SU-DHL-6 (cell line): ENCODE data around the gene NRP2.

ENCODE experiments used
- H2AFZ ChIP-seq: fragments of 200-600 bp; sonication (generic); 2 replicates; pipeline ENCODE4 v1.6.1; 2014; ENCODE audit warnings: low read depth, mild to moderate bottlenecking, moderate library complexity, mixed read lengths, antibody characterized with exemption, low read length; ENCODE audit not compliant: severe bottlenecking
- H3F3A ChIP-seq: fragments of 200-600 bp; shearing (Covaris generic); 2 replicates; pipeline ENCODE4 v1.6.0; 2016; ENCODE audit warnings: antibody characterized with exemption, mild to moderate bottlenecking; ENCODE audit not compliant: insufficient read depth
- H3K27ac ChIP-seq: fragments of 200-600 bp; sonication (generic); 2 replicates; pipeline ENCODE4 v1.5.1; 2016; ENCODE audit warnings: low read depth, mild to moderate bottlenecking, low read length, moderate library complexity, mixed read lengths
- H3K27me3 ChIP-seq: fragments of 200-600 bp; sonication (generic), shearing (Covaris generic); 2 replicates; pipeline ENCODE4 v1.6.0; 2014; ENCODE audit warnings: mild to moderate bottlenecking, low read length
- H3K36me3 ChIP-seq: fragments of 200-600 bp; sonication (generic); 2 replicates; pipeline ENCODE4 v1.6.1; 2014; ENCODE audit warnings: mild to moderate bottlenecking, low read length, mixed read lengths
- H3K4me2 ChIP-seq: fragments of 300-600, 200-600 bp; shearing (Covaris generic), sonication (generic); 2 replicates; pipeline ENCODE4 v1.6.0; 2014; ENCODE audit warnings: low read length, low read depth, mild to moderate bottlenecking; ENCODE audit not compliant: poor library complexity, severe bottlenecking
- H3K4me3 ChIP-seq: fragments of 200-600 bp; sonication (generic); 2 replicates; pipeline ENCODE4 v1.5.1; 2014; ENCODE audit warnings: antibody characterized with exemption, low read length, mild to moderate bottlenecking, mixed read lengths; ENCODE audit not compliant: insufficient read depth, poor library complexity, severe bottlenecking
- H3K79me2 ChIP-seq: fragments of 200-600 bp; sonication (generic); 2 replicates; pipeline ENCODE4 v1.6.1; 2014; ENCODE audit warnings: mild to moderate bottlenecking, low read length, moderate library complexity; ENCODE audit not compliant: insufficient read depth
- H3K9ac ChIP-seq: fragments of 200-600 bp; sonication (generic); 2 replicates; pipeline ENCODE4 v1.7.0; 2014; ENCODE audit warnings: mild to moderate bottlenecking, low read length
- H3K9me2 ChIP-seq: fragments of 200-600 bp; sonication (generic); replicated peaks from 2 replicates; pipeline ENCODE4 v1.6.1; 2014; ENCODE audit warnings: low read length; ENCODE audit not compliant: insufficient read depth
- H3K9me3 ChIP-seq: fragments of 200-600 bp; sonication (generic); 2 replicates; pipeline ENCODE4 v1.6.1; 2014; ENCODE audit warnings: low read length, mixed read lengths; ENCODE audit not compliant: insufficient read depth
- H4K20me1 ChIP-seq: fragments of 200-600 bp; sonication (generic); 2 replicates; pipeline ENCODE4 v1.6.1; 2014; ENCODE audit warnings: low read depth, mild to moderate bottlenecking, antibody characterized with exemption, low read length, moderate library complexity, mixed read lengths
- EZH2phosphoT487 ChIP-seq: fragments of 200-600 bp; sonication (generic), shearing (Covaris generic); conservative IDR thresholded peaks from 2 replicates; pipeline ENCODE4 v1.6.1; 2018; ENCODE audit warnings: mild to moderate bottlenecking, antibody characterized with exemption, low read length, moderate library complexity, mixed read lengths
- TF ChIP-seq, protein P1 (sequence below): fragments of 200-600 bp; sonication (generic); IDR thresholded peaks from one replicate; pipeline ENCODE4 v1.5.1; 2017; ENCODE audit warnings: antibody characterized with exemption, mild to moderate bottlenecking, low read length, moderate library complexity; ENCODE audit not compliant: insufficient read depth, poor library complexity, severe bottlenecking

NRP2 gene

DNA sequence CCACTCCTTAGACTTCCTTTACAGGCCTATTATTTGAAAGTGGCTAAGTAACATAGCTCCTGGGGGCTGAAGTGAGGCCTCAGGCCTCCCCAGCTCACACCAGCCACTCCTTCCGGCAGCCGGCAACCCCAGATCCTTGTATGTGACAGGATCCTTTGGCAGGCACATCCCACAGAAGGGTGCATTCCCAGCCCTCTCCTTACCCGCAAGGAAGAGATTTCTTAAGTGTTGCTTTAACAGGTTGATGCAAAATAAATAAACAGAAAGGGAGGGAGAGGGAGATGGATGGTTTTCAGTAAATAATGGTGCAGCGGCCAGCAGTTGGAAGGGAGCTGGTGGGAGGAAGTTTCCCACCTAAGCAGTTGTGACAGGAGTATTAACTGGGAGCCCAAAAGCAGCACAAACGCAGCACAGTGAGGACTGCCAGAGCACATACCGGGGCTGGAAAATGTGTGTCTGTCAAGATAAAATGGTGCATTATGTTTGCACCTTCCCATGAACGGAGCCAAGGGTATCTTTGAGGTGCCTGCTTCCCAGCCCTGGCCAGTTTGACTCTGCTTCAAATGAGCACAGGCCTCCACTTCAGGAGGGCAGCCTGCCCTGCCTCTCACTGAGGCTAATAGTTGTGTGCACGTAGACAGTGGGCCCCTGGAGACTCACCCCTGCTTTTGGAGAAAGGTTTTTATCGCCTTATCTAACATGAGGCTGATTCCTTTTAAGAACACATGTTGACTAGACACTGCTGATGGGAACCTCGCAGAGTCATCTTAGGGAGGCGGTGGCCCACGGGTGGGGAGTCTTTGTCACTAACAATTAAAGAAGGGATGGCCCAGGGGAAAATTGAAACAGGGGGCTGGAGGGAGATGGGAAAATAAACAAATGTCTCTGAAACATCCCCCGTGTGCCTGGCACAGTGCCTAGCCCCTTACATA lies 32.8 kb downstream of the NRP2 start:
- H4K20me1 ChIP-seq: no peaks in the 10 kb centered on the region
- H3K9ac ChIP-seq: no peak overlapping the region
- H3K4me3 ChIP-seq: no peak overlapping the region
- H3K36me3 ChIP-seq: no peaks in the 10 kb centered on the region
- H3K79me2 ChIP-seq: no peaks in the 10 kb centered on the region
- no peaks in the 10 kb centered on the region for H3K27me3 ChIP-seq
- no peaks in the 10 kb centered on the region for H3K9me3 ChIP-seq
- TF ChIP-seq EZH2phosphoT487: no peak
- TF ChIP-seq, protein P1, sequence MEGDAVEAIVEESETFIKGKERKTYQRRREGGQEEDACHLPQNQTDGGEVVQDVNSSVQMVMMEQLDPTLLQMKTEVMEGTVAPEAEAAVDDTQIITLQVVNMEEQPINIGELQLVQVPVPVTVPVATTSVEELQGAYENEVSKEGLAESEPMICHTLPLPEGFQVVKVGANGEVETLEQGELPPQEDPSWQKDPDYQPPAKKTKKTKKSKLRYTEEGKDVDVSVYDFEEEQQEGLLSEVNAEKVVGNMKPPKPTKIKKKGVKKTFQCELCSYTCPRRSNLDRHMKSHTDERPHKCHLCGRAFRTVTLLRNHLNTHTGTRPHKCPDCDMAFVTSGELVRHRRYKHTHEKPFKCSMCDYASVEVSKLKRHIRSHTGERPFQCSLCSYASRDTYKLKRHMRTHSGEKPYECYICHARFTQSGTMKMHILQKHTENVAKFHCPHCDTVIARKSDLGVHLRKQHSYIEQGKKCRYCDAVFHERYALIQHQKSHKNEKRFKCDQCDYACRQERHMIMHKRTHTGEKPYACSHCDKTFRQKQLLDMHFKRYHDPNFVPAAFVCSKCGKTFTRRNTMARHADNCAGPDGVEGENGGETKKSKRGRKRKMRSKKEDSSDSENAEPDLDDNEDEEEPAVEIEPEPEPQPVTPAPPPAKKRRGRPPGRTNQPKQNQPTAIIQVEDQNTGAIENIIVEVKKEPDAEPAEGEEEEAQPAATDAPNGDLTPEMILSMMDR: no peak
- H3K27ac ChIP-seq: no peak overlapping the region
- H3K4me2 ChIP-seq: no peak overlapping the region
- H3F3A ChIP-seq: no peaks in the 10 kb centered on the region
- no peaks in the 10 kb centered on the region for H3K9me2 ChIP-seq
- H2AFZ ChIP-seq: no peak overlapping the region

GRCh38 chr2:205715831-205716525 lies 33.7 kb downstream of the NRP2 start:
- no peak overlapping the region for H3K4me2 ChIP-seq
- no peaks in the 10 kb centered on the region for H3F3A ChIP-seq
- H3K79me2 ChIP-seq: no peaks in the 10 kb centered on the region
- no peak overlapping the region for H2AFZ ChIP-seq
- no peaks in the 10 kb centered on the region for H4K20me1 ChIP-seq
- no peaks in the 10 kb centered on the region for H3K9me2 ChIP-seq
- H3K4me3 ChIP-seq: no peak overlapping the region
- H3K27ac ChIP-seq: no peak overlapping the region
- no peaks in the 10 kb centered on the region for H3K36me3 ChIP-seq
- TF ChIP-seq, protein P1: peak; percentile 29
- no peak for TF ChIP-seq EZH2phosphoT487
- H3K9me3 ChIP-seq: no peaks in the 10 kb centered on the region
- H3K9ac ChIP-seq: no peak overlapping the region
- no peaks in the 10 kb centered on the region for H3K27me3 ChIP-seq

GRCh38 chr2:205717175-205717846 lies 35.0 kb downstream of the NRP2 start:
- no peak overlapping the region for H3K4me3 ChIP-seq
- no peaks in the 10 kb centered on the region for H3K9me3 ChIP-seq
- H3K4me2 ChIP-seq: no peak overlapping the region
- no peaks in the 10 kb centered on the region for H4K20me1 ChIP-seq
- H2AFZ ChIP-seq: no peak overlapping the region
- TF ChIP-seq, protein P1: no peak
- TF ChIP-seq EZH2phosphoT487: no peak
- no peaks in the 10 kb centered on the region for H3K27me3 ChIP-seq
- H3K27ac ChIP-seq: no peak overlapping the region
- no peaks in the 10 kb centered on the region for H3K36me3 ChIP-seq
- no peaks in the 10 kb centered on the region for H3K9me2 ChIP-seq
- no peaks in the 10 kb centered on the region for H3F3A ChIP-seq
- H3K79me2 ChIP-seq: no peaks in the 10 kb centered on the region
- H3K9ac ChIP-seq: no peak overlapping the region
